Endothelial cell (in vitro differentiated cells): Measurements from ENCODE around the gene WDR77. TPM values are rescaled to one million over a fixed set of nuclear protein-coding genes. Genes with fewer than 3 reads are reported as not detected.
A peak's percentile ranks its signal among the peaks of the same experiment; 100 is the strongest.

Source experiments
- DNase-seq: peaks from one replicate; pipeline ENCODE4 v3.0.0; 2021; ENCODE audit warnings: low spot score
- H3K27ac Mint-ChIP-seq: one replicate; pipeline ENCODE4 v1.8.0; 2021; ENCODE audit warnings: mixed read lengths, inconsistent platforms; ENCODE audit not compliant: unreplicated experiment
- H3K27me3 Mint-ChIP-seq: one replicate; pipeline ENCODE4 v1.8.0; 2021; ENCODE audit warnings: mild to moderate bottlenecking, moderate library complexity, mixed read lengths, inconsistent platforms; ENCODE audit not compliant: unreplicated experiment
- H3K36me3 Mint-ChIP-seq: one replicate; pipeline ENCODE4 v1.8.0; 2021; ENCODE audit warnings: mild to moderate bottlenecking, low read depth, mixed read lengths, inconsistent platforms; ENCODE audit not compliant: unreplicated experiment
- H3K4me1 Mint-ChIP-seq: one replicate; pipeline ENCODE4 v1.8.0; 2021; ENCODE audit warnings: mild to moderate bottlenecking, mixed read lengths, inconsistent platforms; ENCODE audit not compliant: unreplicated experiment
- H3K4me3 Mint-ChIP-seq: one replicate; pipeline ENCODE4 v1.8.0; 2021; ENCODE audit warnings: mild to moderate bottlenecking, mixed read lengths, inconsistent platforms; ENCODE audit not compliant: unreplicated experiment
- H3K9me3 Mint-ChIP-seq: one replicate; pipeline ENCODE4 v1.8.0; 2021; ENCODE audit warnings: mixed read lengths, inconsistent platforms; ENCODE audit not compliant: unreplicated experiment
- long read RNA-seq: library from polyadenylated mRNA; unstranded; transcript quantifications from one replicate; pipeline ENCODE4 v2.0.0, GENCODE V29; 2020; ENCODE audit not compliant: unreplicated experiment
- total RNA-seq: library from RNA; stranded (reverse); fragmentation: NEBNext Ultra II Directional; extraction: Animal tissue kit (Norgen Biotek cat#: 25700); gene quantifications from one replicate; pipeline ENCODE4 v1.2.1, GENCODE V29; 2021; ENCODE audit not compliant: unreplicated experiment
- TF ChIP-seq, protein P1 (sequence below): fragments of 200-600 bp; sonication (generic); IDR thresholded peaks from one replicate; pipeline ENCODE4 v1.5.0; 2021; ENCODE audit warnings: antibody characterized with exemption; ENCODE audit not compliant: unreplicated experiment

Gene WDR77
- total RNA-seq: 46.2 TPM
- long read RNA-seq, transcript WDR77-201 (10 exons, 2,576 nt): major isoform, 57 of 70 reads
- long read RNA-seq, partial matches to known transcripts: 7 of 70 reads
- long read RNA-seq, other reads (novel, unspliced or antisense): 6 of 70 reads

GRCh38 chr1:111448918-111449702 is at the start of gene WDR77, which contains the start of gene ATP5PB:
Gene WDR77, minus strand, starts transcription at chr1:111449256. Its CDS starts 87 bp downstream, at chr1:111449169.
Gene ATP5PB, plus strand, starts transcription at chr1:111449464. Its CDS starts 78 bp downstream, at chr1:111449542.
- TF ChIP-seq, protein P1, sequence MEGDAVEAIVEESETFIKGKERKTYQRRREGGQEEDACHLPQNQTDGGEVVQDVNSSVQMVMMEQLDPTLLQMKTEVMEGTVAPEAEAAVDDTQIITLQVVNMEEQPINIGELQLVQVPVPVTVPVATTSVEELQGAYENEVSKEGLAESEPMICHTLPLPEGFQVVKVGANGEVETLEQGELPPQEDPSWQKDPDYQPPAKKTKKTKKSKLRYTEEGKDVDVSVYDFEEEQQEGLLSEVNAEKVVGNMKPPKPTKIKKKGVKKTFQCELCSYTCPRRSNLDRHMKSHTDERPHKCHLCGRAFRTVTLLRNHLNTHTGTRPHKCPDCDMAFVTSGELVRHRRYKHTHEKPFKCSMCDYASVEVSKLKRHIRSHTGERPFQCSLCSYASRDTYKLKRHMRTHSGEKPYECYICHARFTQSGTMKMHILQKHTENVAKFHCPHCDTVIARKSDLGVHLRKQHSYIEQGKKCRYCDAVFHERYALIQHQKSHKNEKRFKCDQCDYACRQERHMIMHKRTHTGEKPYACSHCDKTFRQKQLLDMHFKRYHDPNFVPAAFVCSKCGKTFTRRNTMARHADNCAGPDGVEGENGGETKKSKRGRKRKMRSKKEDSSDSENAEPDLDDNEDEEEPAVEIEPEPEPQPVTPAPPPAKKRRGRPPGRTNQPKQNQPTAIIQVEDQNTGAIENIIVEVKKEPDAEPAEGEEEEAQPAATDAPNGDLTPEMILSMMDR: no peak
- H3K36me3 Mint-ChIP-seq: peaks cover 13% of the 10 kb centered on the region
- no peaks in the 10 kb centered on the region for H3K9me3 Mint-ChIP-seq
- H3K4me3 Mint-ChIP-seq: peak within 1 kb of the TSS; percentile 99
- H3K27me3 Mint-ChIP-seq: peaks cover 7% of the 10 kb centered on the region
- H3K27ac Mint-ChIP-seq: peak within 1 kb of the TSS; percentile 99
- peak; percentile 87 for DNase-seq
- peaks cover 40% of the 10 kb centered on the region for H3K4me1 Mint-ChIP-seq

DNA sequence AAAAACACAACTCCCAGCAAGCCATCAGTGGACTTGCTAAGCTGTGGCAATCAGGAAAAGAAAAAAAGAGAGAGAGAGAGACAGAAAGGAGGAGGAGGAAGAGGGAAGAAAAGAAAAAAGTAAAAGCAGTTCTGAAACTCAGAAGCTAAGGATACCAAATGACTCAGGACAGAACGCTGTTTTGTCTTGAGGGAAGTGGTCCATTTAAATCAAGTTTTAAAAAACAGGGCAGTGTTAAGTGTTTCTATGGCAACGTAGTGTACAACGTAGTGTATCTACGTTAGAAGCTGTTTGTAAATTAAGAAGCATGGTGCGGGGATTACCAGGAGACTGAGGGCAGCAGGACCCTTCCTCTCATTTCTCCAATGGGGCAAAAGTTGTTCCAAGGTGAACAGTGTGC is 48.5 kb upstream of the WDR77 start:
- Mint-ChIP-seq H3K4me3 (no peak overlapping the region), H3K27me3 (no peaks in the 10 kb centered on the region), H3K4me1 (peaks cover 3% of the 10 kb centered on the region), H3K27ac (no peak overlapping the region), H3K36me3 (no peaks in the 10 kb centered on the region), H3K9me3 (no peaks in the 10 kb centered on the region)
- DNase-seq: no peak
- TF ChIP-seq, protein P1: no peak

GRCh38 chr1:111496398-111496797 is 47.3 kb upstream of the WDR77 start:
- no peaks in the 10 kb centered on the region for H3K9me3 Mint-ChIP-seq
- no peak overlapping the region for H3K4me3 Mint-ChIP-seq
- H3K4me1 Mint-ChIP-seq: peaks cover 3% of the 10 kb centered on the region
- H3K27ac Mint-ChIP-seq: no peak overlapping the region
- no peaks in the 10 kb centered on the region for H3K27me3 Mint-ChIP-seq
- TF ChIP-seq, protein P1: no peak
- DNase-seq: no peak
- no peaks in the 10 kb centered on the region for H3K36me3 Mint-ChIP-seq

GRCh38 chr1:111491070-111491469 is 42.0 kb upstream of the WDR77 start:
- TF ChIP-seq, protein P1: no peak
- no peak overlapping the region for H3K27ac Mint-ChIP-seq
- DNase-seq: no peak
- peaks cover 6% of the 10 kb centered on the region for H3K4me1 Mint-ChIP-seq
- H3K36me3 Mint-ChIP-seq: no peaks in the 10 kb centered on the region
- no peak overlapping the region for H3K4me3 Mint-ChIP-seq
- no peaks in the 10 kb centered on the region for H3K9me3 Mint-ChIP-seq
- H3K27me3 Mint-ChIP-seq: no peaks in the 10 kb centered on the region

- no peak for DNase-seq
- Mint-ChIP-seq H3K4me1 (peaks cover 6% of the 10 kb centered on the region), H3K36me3 (no peaks in the 10 kb centered on the region), H3K27me3 (no peaks in the 10 kb centered on the region), H3K4me3 (no peak overlapping the region), H3K9me3 (no peaks in the 10 kb centered on the region), H3K27ac (no peak overlapping the region)
- TF ChIP-seq, protein P1: no peak
These were observed 41.2 kb upstream of the WDR77 start for GRCh38 chr1:111490220-111490619.
